ENCODE data around the gene CUTA. TPM values are rescaled to one million over a fixed set of nuclear protein-coding genes. Genes with fewer than 3 reads are reported as not detected.

CUTA gene
- total and polyA plus RNA-seq, 2 of the 13 experiments (the other 11 are each of a cell fraction or from before 2014, with no cell fraction given): 170 to 180 TPM

DNA sequence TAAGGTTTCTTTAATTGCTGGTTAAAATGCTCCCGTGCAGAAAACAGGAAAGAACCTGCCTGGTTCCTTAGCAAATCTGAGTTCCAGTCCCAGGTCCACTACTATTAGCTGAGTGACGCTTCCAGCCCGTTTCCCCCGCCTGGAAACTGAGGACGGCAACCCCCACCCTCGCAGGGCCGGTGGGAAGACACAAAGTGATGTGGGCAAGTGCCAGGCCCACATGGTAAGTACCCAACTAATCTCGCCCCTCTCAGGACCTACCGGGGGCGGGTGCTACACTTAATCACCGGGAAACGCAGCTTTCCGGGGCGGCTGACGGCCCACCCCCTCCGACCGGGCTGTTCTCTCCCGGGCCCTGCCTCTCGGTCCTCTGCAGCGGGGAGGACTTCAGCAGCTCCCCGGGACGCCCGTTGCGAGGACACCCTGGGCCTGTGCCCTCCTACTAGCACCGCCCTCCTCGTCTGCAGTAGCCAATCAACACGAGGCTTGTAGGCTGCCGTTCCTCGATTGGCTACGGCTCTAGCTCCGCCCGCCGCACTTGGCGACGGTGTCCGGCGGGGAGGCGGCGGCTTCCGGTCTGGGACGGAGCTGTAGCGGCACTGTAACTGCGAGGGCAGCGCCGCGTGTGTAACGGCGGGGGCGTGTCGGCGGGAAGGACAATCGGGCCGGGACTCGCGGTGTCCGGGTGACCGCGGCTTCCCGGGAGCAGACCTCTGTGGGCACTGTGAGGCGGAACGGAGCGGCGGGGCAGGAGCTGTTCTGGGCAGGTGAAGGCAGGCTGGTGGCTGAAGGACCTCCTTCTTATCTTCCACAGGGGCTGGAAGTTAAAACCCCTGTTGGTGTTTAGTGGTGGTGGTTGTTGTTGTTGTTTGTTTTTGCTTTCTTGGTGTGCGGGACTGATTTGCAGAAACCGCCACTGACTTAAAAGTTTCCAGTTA is 36.4 kb upstream of the CUTA start, which contains the start of gene ZBTB9 (continued):
- no peak; the same call in 1 of the 2 replicates for TF ChIP-seq BRCA1 (CRISPR knock-in tag; IDR thresholded peaks at IDR 0.05)
- TF ChIP-seq SOX5 (CRISPR knock-in tag; IDR thresholded peaks at IDR 0.05; ENCODE audit: borderline replicate concordance): peak; percentile 34; the same call in 1 of the 2 replicates
- TF ChIP-seq ZNF572 (CRISPR knock-in tag; IDR thresholded peaks at IDR 0.05): peak; percentile 90
- 0 out of 2 replicates have a peak, but pooled peaks have one; percentile 28 for TF ChIP-seq RAD21 (CRISPR knock-in tag; IDR thresholded peaks at IDR 0.05)
- TF ChIP-seq, protein P1, sequence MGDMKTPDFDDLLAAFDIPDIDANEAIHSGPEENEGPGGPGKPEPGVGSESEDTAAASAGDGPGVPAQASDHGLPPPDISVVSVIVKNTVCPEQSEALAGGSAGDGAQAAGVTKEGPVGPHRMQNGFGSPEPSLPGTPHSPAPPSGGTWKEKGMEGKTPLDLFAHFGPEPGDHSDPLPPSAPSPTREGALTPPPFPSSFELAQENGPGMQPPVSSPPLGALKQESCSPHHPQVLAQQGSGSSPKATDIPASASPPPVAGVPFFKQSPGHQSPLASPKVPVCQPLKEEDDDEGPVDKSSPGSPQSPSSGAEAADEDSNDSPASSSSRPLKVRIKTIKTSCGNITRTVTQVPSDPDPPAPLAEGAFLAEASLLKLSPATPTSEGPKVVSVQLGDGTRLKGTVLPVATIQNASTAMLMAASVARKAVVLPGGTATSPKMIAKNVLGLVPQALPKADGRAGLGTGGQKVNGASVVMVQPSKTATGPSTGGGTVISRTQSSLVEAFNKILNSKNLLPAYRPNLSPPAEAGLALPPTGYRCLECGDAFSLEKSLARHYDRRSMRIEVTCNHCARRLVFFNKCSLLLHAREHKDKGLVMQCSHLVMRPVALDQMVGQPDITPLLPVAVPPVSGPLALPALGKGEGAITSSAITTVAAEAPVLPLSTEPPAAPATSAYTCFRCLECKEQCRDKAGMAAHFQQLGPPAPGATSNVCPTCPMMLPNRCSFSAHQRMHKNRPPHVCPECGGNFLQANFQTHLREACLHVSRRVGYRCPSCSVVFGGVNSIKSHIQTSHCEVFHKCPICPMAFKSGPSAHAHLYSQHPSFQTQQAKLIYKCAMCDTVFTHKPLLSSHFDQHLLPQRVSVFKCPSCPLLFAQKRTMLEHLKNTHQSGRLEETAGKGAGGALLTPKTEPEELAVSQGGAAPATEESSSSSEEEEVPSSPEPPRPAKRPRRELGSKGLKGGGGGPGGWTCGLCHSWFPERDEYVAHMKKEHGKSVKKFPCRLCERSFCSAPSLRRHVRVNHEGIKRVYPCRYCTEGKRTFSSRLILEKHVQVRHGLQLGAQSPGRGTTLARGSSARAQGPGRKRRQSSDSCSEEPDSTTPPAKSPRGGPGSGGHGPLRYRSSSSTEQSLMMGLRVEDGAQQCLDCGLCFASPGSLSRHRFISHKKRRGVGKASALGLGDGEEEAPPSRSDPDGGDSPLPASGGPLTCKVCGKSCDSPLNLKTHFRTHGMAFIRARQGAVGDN (CRISPR knock-in tag; IDR thresholded peaks at IDR 0.05): peak; percentile 97
- peak; percentile 98 for TF ChIP-seq ZFX (CRISPR knock-in tag; IDR thresholded peaks at IDR 0.05; ENCODE audit: low read depth)
- peak; percentile 29; the same call in 1 of the 2 replicates for TF ChIP-seq MIER2 (CRISPR knock-in tag; IDR thresholded peaks at IDR 0.05)
- 0 out of 2 replicates have a peak, but pooled peaks have one; percentile 49 for TF ChIP-seq NFATC3 (CRISPR knock-in tag; IDR thresholded peaks at IDR 0.05)
- no peak for TF ChIP-seq ZNF274 (CRISPR knock-in tag; IDR thresholded peaks at IDR 0.05)
- peak; percentile 72 for TF ChIP-seq ZNF564 (CRISPR knock-in tag; IDR thresholded peaks at IDR 0.05)
- peak; percentile 78; the same call in 1 of the 2 replicates for TF ChIP-seq ZNF329 (CRISPR knock-in tag; IDR thresholded peaks at IDR 0.05; ENCODE audit: low read depth)
- TF ChIP-seq ZNF331 (CRISPR knock-in tag; IDR thresholded peaks at IDR 0.05): peak; percentile 86
- no peak for TF ChIP-seq EZH2 (conservative IDR thresholded peaks at IDR 0.05; ENCODE audit: low read depth, low read length)
- peak; percentile 67 for TF ChIP-seq HMG20B (CRISPR knock-in tag; conservative IDR thresholded peaks at IDR 0.05)
- no peak for TF ChIP-seq FIP1L1 (IDR thresholded peaks at IDR 0.05; ENCODE audit: borderline replicate concordance, insufficient read depth, low read depth, low read length)
- no peak for TF ChIP-seq SMARCE1 (IDR thresholded peaks at IDR 0.05; ENCODE audit: borderline replicate concordance)
- TF ChIP-seq, protein P2, sequence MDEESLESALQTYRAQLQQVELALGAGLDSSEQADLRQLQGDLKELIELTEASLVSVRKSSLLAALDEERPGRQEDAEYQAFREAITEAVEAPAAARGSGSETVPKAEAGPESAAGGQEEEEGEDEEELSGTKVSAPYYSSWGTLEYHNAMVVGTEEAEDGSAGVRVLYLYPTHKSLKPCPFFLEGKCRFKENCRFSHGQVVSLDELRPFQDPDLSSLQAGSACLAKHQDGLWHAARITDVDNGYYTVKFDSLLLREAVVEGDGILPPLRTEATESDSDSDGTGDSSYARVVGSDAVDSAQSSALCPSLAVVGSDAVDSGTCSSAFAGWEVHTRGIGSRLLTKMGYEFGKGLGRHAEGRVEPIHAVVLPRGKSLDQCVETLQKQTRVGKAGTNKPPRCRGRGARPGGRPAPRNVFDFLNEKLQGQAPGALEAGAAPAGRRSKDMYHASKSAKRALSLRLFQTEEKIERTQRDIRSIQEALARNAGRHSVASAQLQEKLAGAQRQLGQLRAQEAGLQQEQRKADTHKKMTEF (CRISPR knock-in tag; IDR thresholded peaks at IDR 0.05): peak; percentile 97
- TF ChIP-seq ZNF333 (CRISPR knock-in tag; IDR thresholded peaks at IDR 0.05; ENCODE audit: borderline replicate concordance): peak; percentile 68; the same call in 1 of the 2 replicates
- TF ChIP-seq, protein P3, sequence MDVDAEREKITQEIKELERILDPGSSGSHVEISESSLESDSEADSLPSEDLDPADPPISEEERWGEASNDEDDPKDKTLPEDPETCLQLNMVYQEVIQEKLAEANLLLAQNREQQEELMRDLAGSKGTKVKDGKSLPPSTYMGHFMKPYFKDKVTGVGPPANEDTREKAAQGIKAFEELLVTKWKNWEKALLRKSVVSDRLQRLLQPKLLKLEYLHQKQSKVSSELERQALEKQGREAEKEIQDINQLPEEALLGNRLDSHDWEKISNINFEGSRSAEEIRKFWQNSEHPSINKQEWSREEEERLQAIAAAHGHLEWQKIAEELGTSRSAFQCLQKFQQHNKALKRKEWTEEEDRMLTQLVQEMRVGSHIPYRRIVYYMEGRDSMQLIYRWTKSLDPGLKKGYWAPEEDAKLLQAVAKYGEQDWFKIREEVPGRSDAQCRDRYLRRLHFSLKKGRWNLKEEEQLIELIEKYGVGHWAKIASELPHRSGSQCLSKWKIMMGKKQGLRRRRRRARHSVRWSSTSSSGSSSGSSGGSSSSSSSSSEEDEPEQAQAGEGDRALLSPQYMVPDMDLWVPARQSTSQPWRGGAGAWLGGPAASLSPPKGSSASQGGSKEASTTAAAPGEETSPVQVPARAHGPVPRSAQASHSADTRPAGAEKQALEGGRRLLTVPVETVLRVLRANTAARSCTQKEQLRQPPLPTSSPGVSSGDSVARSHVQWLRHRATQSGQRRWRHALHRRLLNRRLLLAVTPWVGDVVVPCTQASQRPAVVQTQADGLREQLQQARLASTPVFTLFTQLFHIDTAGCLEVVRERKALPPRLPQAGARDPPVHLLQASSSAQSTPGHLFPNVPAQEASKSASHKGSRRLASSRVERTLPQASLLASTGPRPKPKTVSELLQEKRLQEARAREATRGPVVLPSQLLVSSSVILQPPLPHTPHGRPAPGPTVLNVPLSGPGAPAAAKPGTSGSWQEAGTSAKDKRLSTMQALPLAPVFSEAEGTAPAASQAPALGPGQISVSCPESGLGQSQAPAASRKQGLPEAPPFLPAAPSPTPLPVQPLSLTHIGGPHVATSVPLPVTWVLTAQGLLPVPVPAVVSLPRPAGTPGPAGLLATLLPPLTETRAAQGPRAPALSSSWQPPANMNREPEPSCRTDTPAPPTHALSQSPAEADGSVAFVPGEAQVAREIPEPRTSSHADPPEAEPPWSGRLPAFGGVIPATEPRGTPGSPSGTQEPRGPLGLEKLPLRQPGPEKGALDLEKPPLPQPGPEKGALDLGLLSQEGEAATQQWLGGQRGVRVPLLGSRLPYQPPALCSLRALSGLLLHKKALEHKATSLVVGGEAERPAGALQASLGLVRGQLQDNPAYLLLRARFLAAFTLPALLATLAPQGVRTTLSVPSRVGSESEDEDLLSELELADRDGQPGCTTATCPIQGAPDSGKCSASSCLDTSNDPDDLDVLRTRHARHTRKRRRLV (CRISPR knock-in tag; IDR thresholded peaks at IDR 0.05): peak; percentile 81

Data from HepG2 (cell line).